ENCODE results near the gene SLC6A13.

DNA sequence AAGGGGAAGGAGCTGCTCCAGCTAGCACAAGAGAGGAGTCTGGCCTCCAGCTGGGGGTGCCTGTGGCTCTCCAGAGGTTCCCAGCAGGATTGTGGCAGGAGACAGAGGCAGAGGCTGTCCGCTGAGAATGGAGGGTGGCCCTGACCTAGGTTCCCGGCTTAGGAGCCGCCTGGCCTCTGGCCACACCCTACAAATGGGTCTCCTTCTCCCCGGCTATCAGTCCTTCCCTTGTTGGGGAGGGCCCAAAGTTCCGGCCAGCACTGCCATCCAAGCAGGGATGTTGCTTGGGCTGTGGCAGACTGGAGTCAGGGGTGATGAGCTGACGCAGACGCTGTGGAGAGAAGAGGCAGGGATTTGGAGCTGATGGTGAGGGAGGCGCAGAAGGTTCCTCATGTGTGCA lies 71.8 kb downstream of the SLC6A13 start:
- TF ChIP-seq TCF12 (IDR thresholded peaks at IDR 0.05; ENCODE audit: low read depth, low read length) (no peak), EZH2 (IDR thresholded peaks at IDR 0.05; ENCODE audit: borderline replicate concordance, control insufficient read depth, low read depth, low read length) (no peak), RB1 (IDR thresholded peaks at IDR 0.05; ENCODE audit: borderline replicate concordance) (no peak), POLR2A (IDR thresholded peaks at IDR 0.05; ENCODE audit: low read depth, low read length) (no peak), POLR2AphosphoS5 (IDR thresholded peaks at IDR 0.05; ENCODE audit: low read length) (no peak), ESRRA (IDR thresholded peaks at IDR 0.05; ENCODE audit: low read length) (no peak), SMC3 (IDR thresholded peaks at IDR 0.05; ENCODE audit: borderline replicate concordance, low read length) (no peak), SRF (IDR thresholded peaks at IDR 0.05; ENCODE audit: low read depth in 2 of 2, low read length in 2 of 2) (no peak), MXI1 (IDR thresholded peaks at IDR 0.05; ENCODE audit: low read depth, low read length) (no peak), SREBF2 (IDR thresholded peaks at IDR 0.05; ENCODE audit: low read length) (no peak), CREB1 (IDR thresholded peaks at IDR 0.05; ENCODE audit: low read depth) (no peak), ZZZ3 (IDR thresholded peaks at IDR 0.05; ENCODE audit: control insufficient read depth, insufficient read length, low read depth) (no peak)
- TF ChIP-seq, protein P1, sequence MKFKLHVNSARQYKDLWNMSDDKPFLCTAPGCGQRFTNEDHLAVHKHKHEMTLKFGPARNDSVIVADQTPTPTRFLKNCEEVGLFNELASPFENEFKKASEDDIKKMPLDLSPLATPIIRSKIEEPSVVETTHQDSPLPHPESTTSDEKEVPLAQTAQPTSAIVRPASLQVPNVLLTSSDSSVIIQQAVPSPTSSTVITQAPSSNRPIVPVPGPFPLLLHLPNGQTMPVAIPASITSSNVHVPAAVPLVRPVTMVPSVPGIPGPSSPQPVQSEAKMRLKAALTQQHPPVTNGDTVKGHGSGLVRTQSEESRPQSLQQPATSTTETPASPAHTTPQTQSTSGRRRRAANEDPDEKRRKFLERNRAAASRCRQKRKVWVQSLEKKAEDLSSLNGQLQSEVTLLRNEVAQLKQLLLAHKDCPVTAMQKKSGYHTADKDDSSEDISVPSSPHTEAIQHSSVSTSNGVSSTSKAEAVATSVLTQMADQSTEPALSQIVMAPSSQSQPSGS (IDR thresholded peaks at IDR 0.05; ENCODE audit: low read length) = no peak
- TF ChIP-seq, protein P2, sequence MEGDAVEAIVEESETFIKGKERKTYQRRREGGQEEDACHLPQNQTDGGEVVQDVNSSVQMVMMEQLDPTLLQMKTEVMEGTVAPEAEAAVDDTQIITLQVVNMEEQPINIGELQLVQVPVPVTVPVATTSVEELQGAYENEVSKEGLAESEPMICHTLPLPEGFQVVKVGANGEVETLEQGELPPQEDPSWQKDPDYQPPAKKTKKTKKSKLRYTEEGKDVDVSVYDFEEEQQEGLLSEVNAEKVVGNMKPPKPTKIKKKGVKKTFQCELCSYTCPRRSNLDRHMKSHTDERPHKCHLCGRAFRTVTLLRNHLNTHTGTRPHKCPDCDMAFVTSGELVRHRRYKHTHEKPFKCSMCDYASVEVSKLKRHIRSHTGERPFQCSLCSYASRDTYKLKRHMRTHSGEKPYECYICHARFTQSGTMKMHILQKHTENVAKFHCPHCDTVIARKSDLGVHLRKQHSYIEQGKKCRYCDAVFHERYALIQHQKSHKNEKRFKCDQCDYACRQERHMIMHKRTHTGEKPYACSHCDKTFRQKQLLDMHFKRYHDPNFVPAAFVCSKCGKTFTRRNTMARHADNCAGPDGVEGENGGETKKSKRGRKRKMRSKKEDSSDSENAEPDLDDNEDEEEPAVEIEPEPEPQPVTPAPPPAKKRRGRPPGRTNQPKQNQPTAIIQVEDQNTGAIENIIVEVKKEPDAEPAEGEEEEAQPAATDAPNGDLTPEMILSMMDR (IDR thresholded peaks at IDR 0.05 in 2 of 3, conservative IDR thresholded peaks at IDR 0.05 in 1 of 3; ENCODE audit: control insufficient read depth in 2 of 3, extremely low read depth in 1 of 3, insufficient read depth in 1 of 3, low read depth in 3 of 3, low read length in 3 of 3) = no peak
